Endothelial cell of umbilical vein (primary cell): ENCODE results near the gene SLC46A3. TPM values are rescaled to one million over a fixed set of nuclear protein-coding genes. Genes with fewer than 3 reads are reported as not detected.
A peak's percentile ranks its signal among the peaks of the same experiment; 100 is the strongest.

ENCODE experiments used
- BruUV-seq: library from RNA; stranded (reverse); fragments of 400-500 nt; replicated peaks from 2 replicates; lab custom pipeline; 2021; lab: Mats Ljungman, UMichigan
- CTCF ChIA-PET: fragments of 300-600, 350-600 bp; sonication (Branson Sonifier 250); formaldehyde crosslinking; loops from one replicate; lab custom pipeline; 2021; ENCODE audit warnings: antibody characterized with exemption, inconsistent platforms; lab: Charles Lee
- POLR2A ChIA-PET: fragments of 300-600, 350-600 bp; sonication (Branson Sonifier 250); formaldehyde crosslinking; loops from one replicate; lab custom pipeline; 2021; ENCODE audit warnings: antibody characterized with exemption, inconsistent platforms; lab: Charles Lee
- DNase-seq: peaks from one replicate; pipeline ENCODE4 v3.0.0-alpha.2; 2011; ENCODE audit warnings: low read depth, low spot score
- FAIRE-seq: peaks from 2 replicates; lab custom pipeline; 2011; peaks lifted over from hg19 to GRCh38; lab: Jason Lieb, UNC
- H2AFZ ChIP-seq: 2 replicates; pipeline ENCODE4 v1.6.0; 2012; ENCODE audit warnings: low read depth, low read length, control low read depth, inconsistent platforms
- H3K27ac ChIP-seq: 2 replicates; pipeline ENCODE4 v1.5.1; 2011; ENCODE audit warnings: low read depth, mild to moderate bottlenecking, control low read depth, low read length, moderate library complexity; ENCODE audit not compliant: insufficient read depth
- H3K27me3 ChIP-seq, 2 experiments: 2 replicates each; pipeline versions ENCODE4 v1.6.0 to v1.6.1; 2011; ENCODE audit warnings: low read length in 2 of 2, mixed read lengths in 1 of 2; ENCODE audit not compliant: control insufficient read depth in 2 of 2, insufficient read depth in 2 of 2
- H3K36me3 ChIP-seq, 2 experiments: 2 replicates in 1 of 2; 3 replicates in 1 of 2; pipeline ENCODE4 v1.5.1; 2011; ENCODE audit warnings: low read length in 2 of 2, mild to moderate bottlenecking in 1 of 2, moderate library complexity in 1 of 2; ENCODE audit not compliant: control insufficient read depth in 2 of 2, insufficient read depth in 2 of 2; ENCODE audit errors: extremely low read depth in 1 of 2
- H3K4me1 ChIP-seq: 3 replicates; pipeline ENCODE4 v1.5.1; 2011; ENCODE audit warnings: mild to moderate bottlenecking, low read length; ENCODE audit not compliant: control insufficient read depth, insufficient read depth; ENCODE audit errors: extremely low read depth
- H3K4me2 ChIP-seq: 2 replicates; pipeline ENCODE4 v1.6.1; 2011; ENCODE audit warnings: low read length, control low read depth, mixed read lengths; ENCODE audit not compliant: insufficient read depth
- H3K4me3 ChIP-seq, 3 experiments: fragments of 200-600 bp in 1 of 3; sonication (generic), shearing (Covaris generic) in 1 of 3; replicated peaks in 1 of 3; 2 replicates each; pipeline ENCODE4 v1.5.1; 2011 to 2016; ENCODE audit warnings: control low read depth in 3 of 3, low read length in 3 of 3, mild to moderate bottlenecking in 2 of 3, inconsistent platforms in 1 of 3, low read depth in 1 of 3, moderate library complexity in 1 of 3; ENCODE audit not compliant: insufficient read depth in 1 of 3
- H3K79me2 ChIP-seq: 2 replicates; pipeline ENCODE4 v1.6.0; 2012; ENCODE audit warnings: low read length, inconsistent platforms; ENCODE audit not compliant: control insufficient read depth, insufficient read depth
- H3K9ac ChIP-seq: replicated peaks from 2 replicates; pipeline ENCODE3; 2011; ENCODE audit warnings: low read length, control low read depth; ENCODE audit not compliant: insufficient read depth; ENCODE audit errors: extremely low read depth
- H3K9me1 ChIP-seq: replicated peaks from 3 replicates; pipeline ENCODE4 v1.6.0; 2011; ENCODE audit warnings: mild to moderate bottlenecking, low read length; ENCODE audit not compliant: control insufficient read depth, insufficient read depth; ENCODE audit errors: extremely low read depth
- H3K9me3 ChIP-seq: replicated peaks from 2 replicates; pipeline ENCODE4 v1.5.1; 2012; ENCODE audit warnings: low read length, inconsistent platforms; ENCODE audit not compliant: control insufficient read depth, insufficient read depth
- H4K20me1 ChIP-seq: replicated peaks from 2 replicates; pipeline ENCODE3; 2011; ENCODE audit warnings: mild to moderate bottlenecking, low read length; ENCODE audit not compliant: control insufficient read depth, insufficient read depth; ENCODE audit errors: extremely low read depth
- EZH2 ChIP-seq: IDR thresholded peaks from 2 replicates; pipeline ENCODE4 v1.6.1; 2012; ENCODE audit warnings: borderline replicate concordance, low read depth, mild to moderate bottlenecking, moderate library complexity, low read length, inconsistent platforms; ENCODE audit not compliant: severe bottlenecking
- FOS ChIP-seq: IDR thresholded peaks from 2 replicates; pipeline ENCODE4 v1.6.1; 2011; ENCODE audit warnings: mild to moderate bottlenecking, low read length, moderate library complexity, borderline replicate concordance; ENCODE audit not compliant: insufficient read depth
- GATA2 ChIP-seq: IDR thresholded peaks from 2 replicates; pipeline ENCODE4 v1.7.0; 2011; ENCODE audit warnings: low read depth, mild to moderate bottlenecking, moderate library complexity, mixed read lengths, low read length; ENCODE audit not compliant: insufficient read length, insufficient read depth
- JUN ChIP-seq: IDR thresholded peaks from 2 replicates; pipeline ENCODE4 v1.6.1; 2011; ENCODE audit warnings: borderline replicate concordance, low read depth; ENCODE audit not compliant: insufficient read length, insufficient read depth
- MYC ChIP-seq: IDR thresholded peaks from one replicate; pipeline ENCODE4 v1.6.1; 2011; ENCODE audit warnings: mild to moderate bottlenecking, low read depth, low read length
- POLR2A ChIP-seq: IDR thresholded peaks from 2 replicates; pipeline ENCODE4 v1.6.1; 2012; ENCODE audit warnings: low read depth, mild to moderate bottlenecking, control low read depth, low read length
- POLR2AphosphoS5 ChIP-seq: IDR thresholded peaks from 2 replicates; pipeline ENCODE4 v1.6.1; 2012; ENCODE audit warnings: low read depth, mild to moderate bottlenecking, control low read depth, low read length, moderate library complexity; ENCODE audit not compliant: insufficient read depth
- dilution Hi-C: fragments of 300-500 bp; cut with MboI; formaldehyde crosslinking; loops from one replicate; pipeline ENCODE4 v1.15.0; 2019; ENCODE audit warnings: low sequenced_read_pairs; ENCODE audit not compliant: extremely low pct_ligation_motif_present
- intact Hi-C: fragments of 100-400 bp; cut with micrococcal nuclease; formaldehyde crosslinking; loops from one replicate; pipeline ENCODE4 v1.10.0; 2022
- polyA plus RNA-seq, 4 experiments: library from polyadenylated mRNA; depleted of rRNA in 3 of 4; stranded (reverse) in 3 of 4; unstranded in 1 of 4; fragments of >200 nt; gene quantifications; 2 replicates each; pipeline versions ENCODE4 v1.2.1 to v1.2.3, GENCODE V29; 2011 to 2012; ENCODE audit warnings: missing spikeins in 1 of 4
- total RNA-seq: library from RNA; stranded (reverse); gene quantifications from 2 replicates; pipeline ENCODE4 v1.2.3, GENCODE V29; 2021
- TF ChIP-seq, protein P1 (sequence below): IDR thresholded peaks from 2 replicates; pipeline ENCODE4 v1.6.1; 2011; ENCODE audit not compliant: insufficient read depth, insufficient read length
- TF ChIP-seq, protein P2 (sequence below), 2 donors: IDR thresholded peaks; 1 replicate in 1 of 2; 2 replicates in 1 of 2; pipeline ENCODE4 v1.5.1; 2011; ENCODE audit warnings: low read length in 2 of 2, mild to moderate bottlenecking in 2 of 2, moderate library complexity in 2 of 2, control low read depth in 1 of 2, inconsistent platforms in 1 of 2, low read depth in 1 of 2; ENCODE audit not compliant: insufficient read depth in 1 of 2; ENCODE audit errors: extremely low read depth in 1 of 2

Gene SLC46A3
- total and polyA plus RNA-seq, 2 donors (not counting 3 experiments of a cell fraction or from before 2014, with no cell fraction given): 2.0 to 2.1 TPM

DNA sequence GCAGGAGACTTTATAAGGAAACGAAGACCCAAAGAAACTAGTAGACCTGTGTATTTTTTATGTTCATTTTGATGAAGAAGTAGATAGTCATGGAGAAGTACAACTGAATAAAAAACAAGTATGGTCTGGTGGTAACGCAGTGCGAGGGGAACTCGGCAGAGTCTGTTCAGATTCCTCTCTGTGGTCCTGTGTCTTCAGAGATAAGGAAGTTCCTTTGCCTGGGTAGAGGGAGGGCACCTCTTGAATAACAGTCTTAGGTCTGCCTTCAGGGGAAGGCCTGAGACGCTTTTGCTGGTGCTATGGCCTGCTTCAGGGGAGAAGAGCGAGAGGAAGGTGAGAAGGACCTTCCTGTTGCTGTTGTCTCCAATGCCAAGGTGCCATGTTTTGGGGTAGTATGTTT lies 25.9 kb upstream of the SLC46A3 start:
- H3K4me2 ChIP-seq: no peak overlapping the region
- no peak for FAIRE-seq
- no peaks in the 10 kb centered on the region for H3K79me2 ChIP-seq
- H3K4me3 ChIP-seq: no peak overlapping the region
- ChIA-PET CTCF (interaction anchor here (1.4 to 1.5 kb wide), 2 partner anchors 11 to 26 kb away, joined by 4 to 7 read pairs; partner anchors contain the start of gene SLC46A3), POLR2A (no interaction called here)
- peaks cover 4 to 25% of the 10 kb centered on the region in 2 experiments for H3K27me3 ChIP-seq
- H3K4me1 ChIP-seq: peaks cover 12% of the 10 kb centered on the region
- no peaks in the 10 kb centered on the region for H3K36me3 ChIP-seq
- BruUV-seq: no TSS peak
- no peaks in the 10 kb centered on the region for H4K20me1 ChIP-seq
- no peak overlapping the region for H3K9ac ChIP-seq
- TF ChIP-seq POLR2AphosphoS5 (no peak), EZH2 (no peak), MYC (no peak), JUN (no peak), FOS (no peak), GATA2 (no peak), POLR2A (no peak)
- TF ChIP-seq, protein P1, sequence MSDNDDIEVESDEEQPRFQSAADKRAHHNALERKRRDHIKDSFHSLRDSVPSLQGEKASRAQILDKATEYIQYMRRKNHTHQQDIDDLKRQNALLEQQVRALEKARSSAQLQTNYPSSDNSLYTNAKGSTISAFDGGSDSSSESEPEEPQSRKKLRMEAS: no peak
- TF ChIP-seq, protein P2, sequence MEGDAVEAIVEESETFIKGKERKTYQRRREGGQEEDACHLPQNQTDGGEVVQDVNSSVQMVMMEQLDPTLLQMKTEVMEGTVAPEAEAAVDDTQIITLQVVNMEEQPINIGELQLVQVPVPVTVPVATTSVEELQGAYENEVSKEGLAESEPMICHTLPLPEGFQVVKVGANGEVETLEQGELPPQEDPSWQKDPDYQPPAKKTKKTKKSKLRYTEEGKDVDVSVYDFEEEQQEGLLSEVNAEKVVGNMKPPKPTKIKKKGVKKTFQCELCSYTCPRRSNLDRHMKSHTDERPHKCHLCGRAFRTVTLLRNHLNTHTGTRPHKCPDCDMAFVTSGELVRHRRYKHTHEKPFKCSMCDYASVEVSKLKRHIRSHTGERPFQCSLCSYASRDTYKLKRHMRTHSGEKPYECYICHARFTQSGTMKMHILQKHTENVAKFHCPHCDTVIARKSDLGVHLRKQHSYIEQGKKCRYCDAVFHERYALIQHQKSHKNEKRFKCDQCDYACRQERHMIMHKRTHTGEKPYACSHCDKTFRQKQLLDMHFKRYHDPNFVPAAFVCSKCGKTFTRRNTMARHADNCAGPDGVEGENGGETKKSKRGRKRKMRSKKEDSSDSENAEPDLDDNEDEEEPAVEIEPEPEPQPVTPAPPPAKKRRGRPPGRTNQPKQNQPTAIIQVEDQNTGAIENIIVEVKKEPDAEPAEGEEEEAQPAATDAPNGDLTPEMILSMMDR (IDR thresholded peaks at IDR 0.05; ENCODE audit: extremely low read depth in 1 of 2, insufficient read depth in 1 of 2, low read depth in 1 of 2, low read length in 2 of 2): no peak
- peak overlapping the region; percentile 39 for H3K27ac ChIP-seq
- H3K9me1 ChIP-seq: no peaks in the 10 kb centered on the region
- DNase-seq: no peak
- no peaks in the 10 kb centered on the region for H3K9me3 ChIP-seq
- no peak overlapping the region for H2AFZ ChIP-seq
- dilution Hi-C loops (no loop called here), intact Hi-C loops (loop anchor here (1.0 kb wide), 1 partner anchor 25 kb away; no protein-coding TSS in a partner anchor)
